ENCODE measurements around the gene RHBDL1. TPM values are rescaled to one million over a fixed set of nuclear protein-coding genes. Genes with fewer than 3 reads are reported as not detected.

The RHBDL1 gene
- polyA plus RNA-seq, 4 donors: 0.91 to 2.8 (median 1.1) TPM

DNA sequence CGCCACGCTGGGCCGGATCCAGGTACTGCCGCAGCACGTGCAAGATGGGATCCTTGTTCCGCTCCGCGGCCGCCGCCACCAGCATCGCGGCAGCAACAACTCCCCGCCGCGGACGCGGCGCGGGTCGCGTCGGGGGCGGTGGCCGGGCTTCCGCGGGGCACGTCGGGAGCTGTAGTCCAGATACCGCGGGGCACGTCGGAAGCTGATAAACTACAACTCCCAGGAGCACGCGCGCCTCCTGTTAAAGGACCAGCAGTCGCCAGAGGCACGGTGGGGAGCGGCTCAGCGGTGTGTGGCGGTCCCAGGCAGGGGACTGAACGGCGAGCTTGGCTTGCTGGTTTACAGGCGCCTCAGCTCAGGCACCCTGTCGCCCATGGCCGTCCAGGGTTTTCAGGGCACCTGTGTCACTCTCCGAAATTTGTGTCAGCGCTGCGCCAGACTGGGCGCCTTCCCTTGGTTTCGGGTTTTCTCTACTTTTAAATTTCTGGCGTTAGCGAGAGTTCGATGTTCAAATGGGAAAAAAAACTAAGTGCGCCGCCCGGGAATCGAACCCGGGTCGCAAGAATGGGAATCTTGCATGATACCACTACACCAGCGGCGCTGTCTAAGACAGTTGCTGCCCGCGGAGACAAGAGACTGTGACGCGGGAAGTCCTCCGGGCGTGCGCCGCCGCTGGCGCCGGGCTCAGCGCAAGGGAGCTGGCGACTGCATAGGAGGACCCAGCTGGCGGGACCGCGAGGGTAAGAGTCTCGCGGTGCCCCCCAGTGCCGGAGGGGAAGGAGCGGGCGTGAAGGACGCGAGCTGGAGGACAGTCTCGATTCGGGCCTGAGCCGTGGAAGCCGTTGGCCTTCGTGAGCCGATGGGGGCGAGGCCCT lies 39.0 kb upstream of the RHBDL1 start, which contains the start of gene METTL26:
METTL26 (minus strand) TSS at position 100 of the 875 bp plus-strand sequence; CDS start at position 85, 15 bp downstream.
- peak; percentile 81 to 89 (median 88) for DNase-seq (ENCODE audit: low read depth in 4 of 4, low spot score in 3 of 4)

DNA sequence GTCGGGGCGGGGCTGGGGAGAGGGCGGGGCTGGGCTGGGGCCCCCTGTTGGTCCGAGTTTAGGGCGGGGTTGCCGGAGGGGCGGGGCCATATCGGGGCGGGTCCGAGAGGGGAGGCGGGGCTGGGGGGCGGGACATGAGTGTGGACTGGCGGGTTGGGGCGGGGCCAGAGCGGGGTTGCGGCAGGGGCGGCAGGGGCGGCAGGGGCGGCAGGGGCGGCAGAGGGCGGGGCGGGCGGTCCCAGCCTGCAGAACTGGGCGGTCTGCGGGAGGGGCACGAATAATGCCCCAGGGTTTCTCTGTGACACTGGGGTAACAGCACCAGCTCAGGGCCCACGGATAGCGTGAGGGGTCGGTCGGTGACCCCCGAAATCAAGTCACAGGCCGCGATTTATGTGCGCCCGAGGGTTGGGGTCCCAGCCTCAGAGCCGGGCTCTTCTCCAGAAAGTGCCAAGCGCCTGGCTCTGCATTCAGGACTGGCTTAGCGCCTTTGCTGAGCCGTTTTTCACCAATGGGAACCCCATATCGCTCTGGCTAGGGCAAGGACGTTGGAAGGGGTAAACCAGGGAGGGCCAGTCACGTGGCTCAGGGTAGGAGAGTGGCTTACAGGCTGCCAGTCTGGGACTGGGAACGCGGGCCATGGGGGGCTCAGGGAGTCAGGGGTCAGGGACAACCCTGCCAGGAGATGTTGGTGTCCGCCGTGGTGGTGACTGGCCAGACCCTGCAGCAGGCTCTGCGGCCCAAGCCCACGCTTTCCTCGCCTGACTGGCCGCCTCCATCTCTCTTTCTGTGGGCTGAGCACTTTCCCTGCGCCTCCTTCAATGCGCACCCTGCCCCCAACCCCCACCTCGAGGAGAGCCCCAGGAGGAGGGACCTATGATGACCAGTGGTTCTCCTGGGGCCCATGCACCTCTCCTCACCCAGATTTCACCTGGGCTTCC lies 38.1 kb upstream of the RHBDL1 start:
- DNase-seq (ENCODE audit: low read depth in 4 of 4, low spot score in 3 of 4): peak in 3 of 4 donors; percentile 75 to 79 (median 77)

DNA sequence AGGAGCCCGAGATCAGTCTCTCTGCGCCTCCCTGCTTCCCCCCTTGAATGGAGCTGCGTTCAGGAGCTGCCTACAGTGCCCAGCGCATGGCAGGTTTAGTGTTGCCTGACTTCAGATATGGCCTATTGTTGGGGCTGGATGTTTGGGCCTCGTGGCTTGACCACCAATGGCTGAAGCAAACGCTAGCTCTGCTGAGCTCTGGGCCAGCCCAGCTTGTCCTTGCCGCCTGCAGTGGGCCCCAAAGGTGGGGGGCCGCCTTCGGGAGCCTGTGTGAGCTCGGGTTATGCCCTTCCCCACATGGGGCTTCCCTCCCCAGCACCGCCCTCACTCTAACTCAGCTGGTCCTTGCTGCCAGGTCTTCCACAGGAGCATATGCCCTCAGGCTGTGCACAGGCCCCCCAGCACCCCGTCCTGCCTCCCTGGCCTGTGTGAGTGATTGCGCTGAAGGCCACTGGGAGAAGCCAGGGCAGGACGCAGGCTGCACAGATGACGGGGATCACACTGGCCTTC lies 37.4 kb upstream of the RHBDL1 start:
- DNase-seq (ENCODE audit: low read depth in 4 of 4, low spot score in 3 of 4): no peak

DNA sequence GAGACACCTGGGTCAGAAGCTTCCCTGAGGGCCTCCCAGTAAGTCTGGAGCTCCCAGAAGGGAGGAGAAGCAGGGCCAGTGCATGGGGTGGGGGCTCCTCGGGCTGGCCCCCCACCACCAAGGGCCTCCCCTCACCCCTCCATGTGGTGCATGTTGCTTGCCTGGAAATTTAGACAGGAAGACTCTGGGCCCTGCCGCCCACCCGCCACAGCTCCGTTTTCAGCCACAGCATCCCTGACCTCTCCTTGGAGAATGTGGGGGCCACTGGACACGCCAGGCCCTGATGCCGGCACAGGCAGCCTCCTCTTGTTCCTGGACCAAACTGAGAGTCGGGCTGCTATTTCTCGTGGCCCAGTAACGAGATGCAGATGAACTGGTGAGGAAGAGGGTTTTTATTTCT lies 36.6 kb upstream of the RHBDL1 start:
- no peak for DNase-seq (ENCODE audit: low read depth in 4 of 4, low spot score in 3 of 4)

DNA sequence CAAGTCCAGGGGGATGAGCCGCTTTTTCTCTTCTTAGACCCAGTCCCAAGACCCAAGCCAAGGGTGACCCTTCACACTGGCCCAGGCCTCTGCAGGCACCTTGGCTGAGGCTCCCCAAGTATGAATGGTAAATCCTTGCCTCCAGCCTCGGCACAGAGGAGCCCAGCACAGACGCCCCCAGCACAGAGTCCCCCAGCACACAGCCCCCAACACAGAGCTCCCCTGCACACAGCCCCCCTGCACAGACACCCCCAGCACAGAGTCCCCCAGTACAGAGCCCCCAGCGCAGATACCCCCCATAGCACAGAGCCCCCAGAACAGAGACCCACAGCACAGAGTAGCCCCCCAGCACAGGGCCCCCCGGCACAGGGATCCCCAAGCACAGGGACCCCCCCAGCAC lies 34.9 kb upstream of the RHBDL1 start:
- no peak for DNase-seq (ENCODE audit: low read depth in 4 of 4, low spot score in 3 of 4)

DNA sequence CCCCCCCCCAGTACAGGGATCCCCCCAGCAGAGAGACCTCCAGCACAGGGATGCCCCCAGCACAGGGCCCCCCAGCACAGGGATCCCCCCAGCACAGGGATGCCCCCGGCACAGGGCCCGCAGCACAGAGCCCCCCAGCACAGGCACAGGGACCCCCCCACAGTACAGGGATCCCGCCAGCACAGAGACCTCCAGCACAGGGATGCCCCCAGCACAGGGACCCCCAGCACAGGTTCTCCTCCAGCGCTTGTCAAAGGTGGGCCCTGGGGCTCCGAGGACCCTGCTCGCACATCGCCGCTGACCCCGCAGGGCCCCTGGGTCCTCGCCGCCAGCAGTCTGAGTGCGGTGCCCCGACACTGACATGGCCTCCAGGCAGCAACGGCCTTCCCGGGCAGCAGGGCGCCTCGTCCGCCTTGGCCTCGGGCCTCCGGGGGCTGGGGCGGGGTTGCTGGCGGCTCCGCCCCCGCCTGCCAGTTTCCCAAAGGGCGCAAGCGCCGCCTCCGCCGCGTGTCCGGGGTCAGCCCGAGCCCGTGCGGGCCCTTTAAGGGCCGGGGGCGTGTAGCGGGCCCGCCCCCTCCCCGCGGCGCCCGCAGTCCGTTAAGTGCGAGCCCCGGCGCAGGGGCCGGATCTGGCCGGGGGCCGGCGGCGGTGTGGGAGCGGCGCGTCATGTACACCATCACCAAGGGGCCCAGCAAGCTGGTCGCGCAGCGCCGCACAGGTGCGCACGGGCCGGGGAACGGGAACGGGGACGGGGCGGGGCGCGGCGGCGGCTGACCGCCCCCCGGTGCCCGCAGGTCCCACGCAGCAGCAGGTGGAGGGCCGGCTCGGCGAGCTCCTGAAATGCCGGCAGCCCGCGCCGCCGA lies 33.9 kb upstream of the RHBDL1 start, which contains the start of gene MCRIP2:
MCRIP2 (plus strand) TSS at position 503 of the 863 bp plus-strand sequence; CDS start at position 667, 164 bp downstream.
- DNase-seq (ENCODE audit: low read depth in 4 of 4, low spot score in 3 of 4): no peak

DNA sequence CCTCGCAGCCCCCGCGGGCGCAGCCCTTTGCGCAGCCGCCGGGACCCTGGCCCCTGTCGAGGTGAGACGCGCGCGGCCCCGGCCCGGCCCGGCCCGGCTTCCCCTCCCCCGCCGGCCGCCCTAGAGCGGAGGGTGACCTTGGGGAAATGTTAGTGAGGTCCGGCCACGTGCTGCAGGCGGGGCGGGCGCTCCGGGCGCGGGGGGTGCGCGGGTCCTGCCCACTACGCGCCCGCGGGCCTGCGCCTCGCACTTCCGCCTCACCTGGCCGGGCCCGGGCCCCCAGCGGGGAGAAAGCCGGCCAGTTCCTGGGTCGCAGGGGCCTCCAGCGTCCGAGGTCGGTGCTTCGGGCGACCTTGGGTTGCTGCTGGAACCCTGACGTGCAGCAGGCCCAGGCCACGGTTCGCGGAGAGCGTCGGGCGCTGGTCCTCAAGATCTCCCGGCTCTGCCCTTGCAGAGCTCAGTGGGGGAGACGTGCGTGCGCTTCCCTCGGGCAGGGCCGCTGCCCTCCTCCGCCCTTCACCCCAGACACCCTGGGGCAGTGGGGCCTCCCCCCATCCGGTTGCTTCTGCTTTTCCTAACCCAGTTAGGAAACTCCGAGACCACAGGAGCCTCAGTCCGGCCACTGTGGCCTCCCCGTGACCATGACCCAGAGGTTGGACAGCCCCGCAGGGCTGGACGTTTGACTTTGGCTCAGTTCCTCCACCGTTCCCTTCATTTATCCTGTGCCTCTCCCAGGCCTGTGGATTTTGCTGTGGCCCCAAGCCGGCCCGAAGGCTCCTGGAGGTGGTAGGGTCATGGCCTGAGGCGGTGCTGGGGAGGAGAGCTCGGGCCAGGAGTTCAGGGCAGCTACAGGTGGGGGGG lies 33.1 kb upstream of the RHBDL1 start:
- DNase-seq (ENCODE audit: low read depth in 4 of 4, low spot score in 3 of 4): no peak

DNA sequence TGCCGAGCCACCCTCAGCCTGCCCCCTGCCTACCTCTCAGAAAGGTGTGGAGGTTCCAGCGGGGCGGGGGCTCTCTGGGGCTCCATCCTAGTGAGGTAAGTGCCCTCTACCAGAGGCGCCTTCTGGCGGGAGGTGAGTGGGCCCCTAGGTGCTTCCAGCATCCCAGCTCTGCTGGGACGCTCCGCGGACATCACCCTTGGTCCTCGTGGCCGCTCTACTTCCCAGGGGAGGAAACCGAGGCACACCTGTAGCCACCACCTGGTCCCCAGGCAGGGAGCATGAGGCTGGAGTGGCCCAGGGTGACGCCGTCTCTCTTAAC lies 32.5 kb upstream of the RHBDL1 start:
- DNase-seq (ENCODE audit: low read depth in 4 of 4, low spot score in 3 of 4): no peak

DNA sequence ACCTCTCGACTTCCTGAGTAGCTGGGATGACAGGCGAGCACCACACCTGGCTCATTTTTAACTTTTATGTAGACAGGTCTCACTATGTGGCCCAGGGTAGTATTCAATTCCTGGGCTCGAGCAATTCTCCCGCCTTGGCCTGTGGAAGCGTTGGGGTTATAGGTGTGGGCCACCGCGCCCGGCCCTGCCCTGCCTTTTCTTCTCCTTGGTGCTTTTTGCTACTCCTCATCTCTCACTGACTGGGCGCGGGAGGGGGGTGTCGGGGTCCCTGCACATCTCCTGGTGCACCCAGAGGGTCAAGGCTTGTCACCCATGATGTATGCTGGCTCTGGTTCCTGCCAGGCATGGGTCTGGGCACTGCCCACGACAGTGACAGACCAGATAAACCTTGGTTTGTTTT lies 30.9 kb upstream of the RHBDL1 start:
- DNase-seq (ENCODE audit: low read depth in 4 of 4, low spot score in 3 of 4): no peak

DNA sequence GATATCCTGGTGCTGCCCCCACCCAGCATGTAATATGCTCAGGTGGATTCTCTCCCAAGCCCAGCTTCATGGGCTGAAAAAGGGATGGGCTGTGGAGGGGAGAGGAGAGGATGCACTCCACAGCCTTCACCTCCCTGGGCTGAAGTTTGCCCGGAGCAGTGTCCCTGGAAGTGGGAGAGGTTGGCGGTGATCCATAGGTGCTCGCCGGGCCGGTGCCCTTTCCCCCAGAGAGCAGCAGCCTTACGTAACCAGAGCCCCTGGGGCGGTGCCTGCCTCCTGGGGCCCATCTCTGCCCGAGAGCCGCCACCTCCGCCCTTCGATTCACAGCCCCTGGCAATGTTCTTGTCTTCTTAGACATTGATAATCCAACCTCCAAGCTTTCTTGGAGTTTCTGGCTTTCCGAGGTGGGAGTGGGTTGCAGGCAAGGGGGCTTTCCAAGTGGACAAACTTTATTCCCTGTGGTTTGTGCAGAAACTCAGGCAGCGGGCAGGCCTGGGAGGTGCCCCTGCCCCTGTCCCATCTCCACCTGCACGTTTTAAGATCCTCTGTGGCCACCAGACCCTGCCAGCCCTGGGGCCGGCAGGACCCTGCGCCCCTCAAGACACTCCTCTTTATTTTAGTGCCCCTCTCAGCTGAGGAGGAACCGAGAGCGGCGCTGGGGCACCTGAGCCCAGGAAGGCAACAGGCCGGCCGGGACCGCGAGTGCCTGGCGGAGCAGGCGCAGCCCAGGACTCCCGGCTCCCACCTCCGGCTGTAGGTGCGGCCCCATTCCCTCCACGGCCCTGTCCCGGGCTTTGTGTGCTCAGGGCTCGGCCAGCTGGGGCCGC lies 29.4 kb upstream of the RHBDL1 start:
- no peak for DNase-seq (ENCODE audit: low read depth in 4 of 4, low spot score in 3 of 4)

DNA sequence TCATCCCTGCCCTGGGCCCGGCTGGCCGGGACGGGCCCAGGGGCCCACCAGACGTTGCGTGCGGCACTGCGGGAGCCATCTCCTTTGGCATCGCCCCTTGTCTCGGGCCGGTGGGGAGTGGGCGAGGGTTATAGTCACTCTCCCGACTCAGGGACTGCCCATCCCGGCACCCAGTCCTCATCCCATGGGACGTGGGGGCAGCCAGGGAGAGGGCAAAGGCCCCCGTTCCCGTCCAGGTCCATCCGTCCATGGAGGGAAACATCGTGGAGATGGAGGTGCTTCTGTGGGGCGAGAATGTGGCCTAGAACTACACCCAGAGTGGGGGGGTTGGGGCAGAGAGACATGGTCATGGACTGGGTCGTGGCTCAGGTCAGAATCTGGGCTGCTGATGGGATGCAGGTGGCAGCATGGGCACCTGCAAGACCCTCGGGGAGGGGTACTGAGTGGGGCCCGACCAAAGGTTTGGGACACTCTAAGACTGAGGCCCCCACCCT lies 28.7 kb upstream of the RHBDL1 start:
- DNase-seq (ENCODE audit: low read depth in 4 of 4, low spot score in 3 of 4): no peak

DNA sequence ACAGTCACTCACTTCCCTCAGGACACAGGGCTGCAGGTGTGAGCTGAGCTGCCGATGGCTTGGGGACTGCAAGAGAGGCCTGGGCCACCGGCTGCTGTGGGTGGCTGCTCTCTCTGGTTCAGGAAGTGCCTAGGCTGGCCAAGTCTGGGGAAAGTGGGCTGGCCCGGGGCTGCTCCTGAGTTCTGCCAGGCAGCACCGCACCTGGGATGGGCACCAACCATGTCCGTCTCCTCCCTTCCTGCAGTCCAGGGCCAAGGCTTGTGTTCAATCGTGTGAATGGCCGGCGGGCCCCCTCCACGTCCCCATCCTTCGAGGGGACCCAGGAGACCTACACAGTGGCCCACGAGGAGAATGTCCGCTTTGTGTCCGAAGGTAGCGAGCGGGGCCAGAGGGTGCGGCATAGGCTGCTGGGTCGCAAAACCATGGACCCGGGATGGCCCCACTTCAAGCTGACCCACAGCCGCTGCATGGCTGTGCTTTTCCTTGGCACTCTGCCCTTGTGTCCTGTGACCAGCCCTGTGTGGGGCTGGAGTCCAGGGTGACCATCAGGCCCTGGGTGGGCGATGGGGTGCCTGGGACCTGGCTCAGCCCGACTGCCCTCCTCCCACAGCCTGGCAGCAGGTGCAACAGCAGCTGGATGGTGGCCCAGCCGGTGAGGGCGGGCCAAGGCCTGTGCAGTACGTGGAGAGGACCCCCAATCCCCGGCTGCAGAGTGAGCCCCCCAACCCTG lies 28.1 kb upstream of the RHBDL1 start:
- DNase-seq (ENCODE audit: low read depth in 4 of 4, low spot score in 3 of 4): no peak

DNA sequence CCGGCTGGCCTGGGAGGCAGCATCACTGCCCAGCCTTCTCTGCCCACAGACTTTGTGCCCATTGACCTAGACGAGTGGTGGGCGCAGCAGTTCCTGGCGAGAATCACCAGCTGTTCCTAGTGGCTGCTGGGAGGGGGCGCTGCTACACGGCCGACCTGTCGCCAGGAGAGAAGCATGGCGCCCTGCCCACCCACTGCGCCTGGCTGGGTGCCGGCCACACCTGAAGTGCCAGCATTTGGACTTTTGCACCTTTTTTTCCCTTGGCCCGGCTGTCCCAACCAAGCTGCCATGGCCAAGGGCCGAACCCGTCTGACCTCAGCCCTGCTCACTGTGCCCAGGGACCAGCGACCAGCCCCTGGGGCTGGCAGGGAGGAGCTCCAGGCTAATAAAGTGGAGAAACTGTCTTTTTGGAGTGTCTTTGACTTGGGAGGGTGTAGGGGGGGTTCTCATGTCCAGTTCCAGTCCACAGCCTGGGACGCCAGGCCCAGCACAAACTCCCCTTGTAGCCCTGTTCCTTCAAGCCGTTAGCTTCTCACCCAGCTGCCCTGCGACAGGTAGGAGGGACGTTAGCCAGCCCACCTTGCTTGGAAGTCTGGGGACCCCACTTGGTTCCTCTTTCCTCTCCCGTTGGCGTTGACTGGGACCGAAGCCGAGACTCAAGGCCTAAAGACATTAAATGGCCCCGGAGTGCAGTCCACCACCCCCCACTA lies 27.2 kb upstream of the RHBDL1 start:
- no peak for DNase-seq (ENCODE audit: low read depth in 4 of 4, low spot score in 3 of 4)

DNA sequence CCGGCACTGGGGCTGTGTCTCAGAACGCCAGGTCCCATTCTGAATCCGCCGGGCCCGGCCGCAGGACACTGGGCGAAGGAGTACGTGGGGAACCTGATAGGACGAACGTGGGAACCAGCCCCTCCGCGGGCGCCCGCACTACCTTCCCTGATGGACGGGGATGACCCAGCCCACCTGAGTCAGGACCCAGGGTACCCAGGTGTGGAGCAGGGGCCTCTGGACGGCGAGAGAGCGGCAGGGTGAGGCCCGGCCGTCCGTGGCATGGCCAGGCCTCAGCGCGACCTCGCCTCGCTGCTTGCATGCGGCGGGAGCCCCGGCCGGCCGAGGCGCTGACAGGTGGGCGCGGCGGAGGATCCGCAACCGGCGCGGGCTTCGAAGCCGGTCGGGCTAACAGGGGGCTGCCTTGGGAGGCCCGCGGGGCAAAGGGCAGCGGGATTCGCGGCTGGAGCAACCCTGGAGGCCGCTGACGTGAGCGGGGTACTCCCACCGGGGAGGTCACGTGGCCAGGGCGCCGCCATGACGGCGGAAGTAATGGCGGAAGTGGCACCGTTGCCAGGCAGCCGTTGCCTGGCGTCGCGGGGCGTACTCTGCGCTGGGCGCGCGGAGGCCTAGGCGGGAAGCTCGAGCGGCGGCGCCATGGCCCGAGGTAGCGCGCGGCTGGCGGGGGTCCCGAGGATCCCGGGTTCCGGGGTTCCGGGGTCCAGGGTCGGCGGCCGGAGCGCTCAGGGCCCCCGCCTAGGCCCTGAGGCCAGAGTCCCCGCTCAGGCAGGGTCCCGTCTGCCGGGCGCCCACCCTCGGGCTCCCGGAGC lies 26.5 kb upstream of the RHBDL1 start, which contains the start of gene WDR90:
WDR90 (plus strand) TSS at position 585 of the 809 bp plus-strand sequence; CDS start at position 637, 52 bp downstream.
- peak; percentile 68 to 82 (median 78) for DNase-seq (ENCODE audit: low read depth in 4 of 4, low spot score in 3 of 4)

DNA sequence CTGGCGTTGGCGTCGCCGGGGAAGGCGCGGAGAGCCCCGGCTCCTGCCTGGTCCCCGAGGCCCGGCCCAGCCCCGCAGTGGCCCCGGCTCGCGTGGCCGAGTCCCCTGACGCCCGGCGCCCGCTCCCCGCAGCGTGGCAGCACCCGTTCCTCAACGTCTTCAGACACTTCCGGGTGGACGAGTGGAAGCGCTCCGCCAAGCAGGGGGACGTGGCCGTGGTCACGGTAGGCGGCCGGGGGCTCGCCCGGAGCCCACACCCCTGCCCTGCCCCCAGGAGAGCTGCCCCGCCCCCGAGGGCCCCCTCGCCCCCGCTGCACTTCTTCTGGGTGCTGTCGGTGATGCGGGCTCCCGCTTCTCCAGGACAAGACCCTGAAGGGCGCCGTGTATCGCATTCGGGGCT lies 25.8 kb upstream of the RHBDL1 start:
- no peak for DNase-seq (ENCODE audit: low read depth in 4 of 4, low spot score in 3 of 4)

DNA sequence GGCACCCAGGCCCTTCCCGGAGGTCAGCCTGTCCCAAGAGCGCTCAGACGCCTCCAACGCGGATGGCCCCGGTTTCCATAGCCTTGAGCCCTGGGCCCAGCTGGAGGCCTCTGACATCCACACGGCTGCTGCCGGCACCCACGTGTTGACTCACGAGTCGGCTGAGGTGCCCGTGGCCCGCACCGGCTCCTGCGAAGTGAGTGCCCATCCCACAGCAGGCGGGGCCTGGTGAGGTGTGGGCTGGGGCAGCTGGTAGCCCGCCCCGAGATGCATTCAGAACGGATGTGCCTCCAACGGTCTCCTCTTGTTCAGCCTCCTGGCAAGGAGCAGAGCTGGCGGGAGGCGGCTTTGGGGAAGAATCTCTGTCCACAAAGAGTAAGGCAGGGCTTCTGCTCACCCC lies 23.6 kb upstream of the RHBDL1 start:
- DNase-seq (ENCODE audit: low read depth in 4 of 4, low spot score in 3 of 4): no peak

All from left renal pelvis (tissue), 4 donors.